SK-N-SH (cell line): Measurements from ENCODE around the gene BRINP2.

ENCODE experiments used
- NRF1 ChIP-seq: IDR thresholded peaks from 2 replicates; pipeline ENCODE4 v1.6.1; 2012; ENCODE audit warnings: low read depth, mild to moderate bottlenecking, low read length
- POLR2AphosphoS5 ChIP-seq: IDR thresholded peaks from 2 replicates; pipeline ENCODE4 v1.6.1; 2012; ENCODE audit warnings: low read depth, low read length
- TAF1 ChIP-seq: IDR thresholded peaks from 2 replicates; pipeline ENCODE4 v1.6.1; 2012; ENCODE audit warnings: low read depth, mild to moderate bottlenecking, low read length, moderate library complexity, borderline replicate concordance
- TF ChIP-seq, protein P1 (sequence below): IDR thresholded peaks from 2 replicates; pipeline ENCODE4 v1.6.1; 2012; ENCODE audit warnings: mild to moderate bottlenecking, low read depth, low read length, moderate library complexity
- TF ChIP-seq, protein P2 (sequence below): fragments of 200-600 bp; sonication (generic); IDR thresholded peaks from 2 replicates; pipeline ENCODE4 v1.6.1; 2017; ENCODE audit warnings: antibody characterized with exemption, mild to moderate bottlenecking, moderate library complexity

DNA sequence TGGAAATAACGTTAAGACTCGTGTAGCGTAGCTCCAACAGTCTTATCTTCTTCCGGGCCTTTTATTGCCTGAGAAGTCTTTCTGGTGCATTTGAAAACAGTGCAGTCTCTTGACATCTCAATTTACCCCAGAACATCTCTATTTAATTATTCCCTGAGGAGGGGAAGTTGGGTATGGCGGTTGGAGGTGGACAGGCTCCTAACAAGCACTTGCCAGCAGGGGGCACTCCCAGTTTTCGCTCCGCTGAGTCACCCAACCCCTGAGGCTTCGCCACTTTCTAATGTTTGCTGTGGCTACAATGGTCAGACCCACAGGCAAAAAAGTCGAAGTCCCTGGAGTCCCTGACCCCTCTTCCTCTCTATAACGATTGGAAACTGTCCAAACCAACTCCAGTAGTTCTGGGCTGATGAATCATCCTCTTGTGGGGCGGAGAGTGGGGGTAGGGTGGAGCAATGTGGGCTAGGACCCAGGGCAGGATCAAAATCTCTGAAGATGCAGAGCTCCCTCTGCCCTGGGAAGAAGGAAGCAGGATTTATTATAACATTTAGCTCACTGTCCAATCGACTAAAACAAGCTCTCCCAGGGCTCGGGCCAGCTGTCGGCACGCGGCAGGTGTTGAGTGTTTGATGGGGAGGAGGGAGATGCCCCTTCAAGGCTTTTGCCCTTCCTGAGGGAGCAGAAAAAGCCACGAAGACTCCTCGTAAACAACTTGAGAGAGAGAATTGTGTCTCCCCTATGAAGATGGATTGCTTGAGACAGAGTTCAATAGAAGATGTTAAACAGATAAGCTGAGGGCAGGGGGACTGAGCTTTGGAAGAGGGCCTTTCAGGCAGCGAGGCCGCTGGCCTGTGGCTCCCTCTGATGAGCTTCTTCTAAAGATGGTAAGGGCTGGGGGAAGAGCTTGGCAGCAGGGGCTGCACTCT lies 85.7 kb downstream of the BRINP2 start:
- TF ChIP-seq NRF1 (no peak), POLR2AphosphoS5 (no peak), TAF1 (no peak)
- TF ChIP-seq, protein P1, sequence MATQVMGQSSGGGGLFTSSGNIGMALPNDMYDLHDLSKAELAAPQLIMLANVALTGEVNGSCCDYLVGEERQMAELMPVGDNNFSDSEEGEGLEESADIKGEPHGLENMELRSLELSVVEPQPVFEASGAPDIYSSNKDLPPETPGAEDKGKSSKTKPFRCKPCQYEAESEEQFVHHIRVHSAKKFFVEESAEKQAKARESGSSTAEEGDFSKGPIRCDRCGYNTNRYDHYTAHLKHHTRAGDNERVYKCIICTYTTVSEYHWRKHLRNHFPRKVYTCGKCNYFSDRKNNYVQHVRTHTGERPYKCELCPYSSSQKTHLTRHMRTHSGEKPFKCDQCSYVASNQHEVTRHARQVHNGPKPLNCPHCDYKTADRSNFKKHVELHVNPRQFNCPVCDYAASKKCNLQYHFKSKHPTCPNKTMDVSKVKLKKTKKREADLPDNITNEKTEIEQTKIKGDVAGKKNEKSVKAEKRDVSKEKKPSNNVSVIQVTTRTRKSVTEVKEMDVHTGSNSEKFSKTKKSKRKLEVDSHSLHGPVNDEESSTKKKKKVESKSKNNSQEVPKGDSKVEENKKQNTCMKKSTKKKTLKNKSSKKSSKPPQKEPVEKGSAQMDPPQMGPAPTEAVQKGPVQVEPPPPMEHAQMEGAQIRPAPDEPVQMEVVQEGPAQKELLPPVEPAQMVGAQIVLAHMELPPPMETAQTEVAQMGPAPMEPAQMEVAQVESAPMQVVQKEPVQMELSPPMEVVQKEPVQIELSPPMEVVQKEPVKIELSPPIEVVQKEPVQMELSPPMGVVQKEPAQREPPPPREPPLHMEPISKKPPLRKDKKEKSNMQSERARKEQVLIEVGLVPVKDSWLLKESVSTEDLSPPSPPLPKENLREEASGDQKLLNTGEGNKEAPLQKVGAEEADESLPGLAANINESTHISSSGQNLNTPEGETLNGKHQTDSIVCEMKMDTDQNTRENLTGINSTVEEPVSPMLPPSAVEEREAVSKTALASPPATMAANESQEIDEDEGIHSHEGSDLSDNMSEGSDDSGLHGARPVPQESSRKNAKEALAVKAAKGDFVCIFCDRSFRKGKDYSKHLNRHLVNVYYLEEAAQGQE: no peak
- TF ChIP-seq, protein P2, sequence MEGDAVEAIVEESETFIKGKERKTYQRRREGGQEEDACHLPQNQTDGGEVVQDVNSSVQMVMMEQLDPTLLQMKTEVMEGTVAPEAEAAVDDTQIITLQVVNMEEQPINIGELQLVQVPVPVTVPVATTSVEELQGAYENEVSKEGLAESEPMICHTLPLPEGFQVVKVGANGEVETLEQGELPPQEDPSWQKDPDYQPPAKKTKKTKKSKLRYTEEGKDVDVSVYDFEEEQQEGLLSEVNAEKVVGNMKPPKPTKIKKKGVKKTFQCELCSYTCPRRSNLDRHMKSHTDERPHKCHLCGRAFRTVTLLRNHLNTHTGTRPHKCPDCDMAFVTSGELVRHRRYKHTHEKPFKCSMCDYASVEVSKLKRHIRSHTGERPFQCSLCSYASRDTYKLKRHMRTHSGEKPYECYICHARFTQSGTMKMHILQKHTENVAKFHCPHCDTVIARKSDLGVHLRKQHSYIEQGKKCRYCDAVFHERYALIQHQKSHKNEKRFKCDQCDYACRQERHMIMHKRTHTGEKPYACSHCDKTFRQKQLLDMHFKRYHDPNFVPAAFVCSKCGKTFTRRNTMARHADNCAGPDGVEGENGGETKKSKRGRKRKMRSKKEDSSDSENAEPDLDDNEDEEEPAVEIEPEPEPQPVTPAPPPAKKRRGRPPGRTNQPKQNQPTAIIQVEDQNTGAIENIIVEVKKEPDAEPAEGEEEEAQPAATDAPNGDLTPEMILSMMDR: peak; percentile 45
